Measurements from ENCODE around the gene PFKFB4.

DNA sequence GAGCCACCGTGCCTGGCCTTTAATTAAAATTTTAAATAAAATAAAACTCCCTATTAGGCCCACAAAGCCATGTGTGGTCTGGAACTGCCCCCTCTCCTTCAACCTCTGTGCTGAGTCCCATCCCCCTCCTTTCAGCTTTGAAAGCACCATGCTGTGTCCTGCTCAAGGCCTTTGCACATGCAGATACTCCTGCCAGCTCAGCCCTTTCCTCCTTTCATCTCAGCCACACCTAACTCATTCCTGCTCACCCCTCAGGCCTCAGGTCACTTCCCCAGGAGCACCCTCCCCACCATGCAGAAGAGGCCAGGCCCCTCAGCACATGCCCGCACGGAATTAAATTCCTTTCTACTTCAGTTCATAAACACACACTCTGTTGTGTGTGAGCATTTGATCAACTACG lies 82.0 kb downstream of the PFKFB4 start:
- TF ChIP-seq, protein P1, sequence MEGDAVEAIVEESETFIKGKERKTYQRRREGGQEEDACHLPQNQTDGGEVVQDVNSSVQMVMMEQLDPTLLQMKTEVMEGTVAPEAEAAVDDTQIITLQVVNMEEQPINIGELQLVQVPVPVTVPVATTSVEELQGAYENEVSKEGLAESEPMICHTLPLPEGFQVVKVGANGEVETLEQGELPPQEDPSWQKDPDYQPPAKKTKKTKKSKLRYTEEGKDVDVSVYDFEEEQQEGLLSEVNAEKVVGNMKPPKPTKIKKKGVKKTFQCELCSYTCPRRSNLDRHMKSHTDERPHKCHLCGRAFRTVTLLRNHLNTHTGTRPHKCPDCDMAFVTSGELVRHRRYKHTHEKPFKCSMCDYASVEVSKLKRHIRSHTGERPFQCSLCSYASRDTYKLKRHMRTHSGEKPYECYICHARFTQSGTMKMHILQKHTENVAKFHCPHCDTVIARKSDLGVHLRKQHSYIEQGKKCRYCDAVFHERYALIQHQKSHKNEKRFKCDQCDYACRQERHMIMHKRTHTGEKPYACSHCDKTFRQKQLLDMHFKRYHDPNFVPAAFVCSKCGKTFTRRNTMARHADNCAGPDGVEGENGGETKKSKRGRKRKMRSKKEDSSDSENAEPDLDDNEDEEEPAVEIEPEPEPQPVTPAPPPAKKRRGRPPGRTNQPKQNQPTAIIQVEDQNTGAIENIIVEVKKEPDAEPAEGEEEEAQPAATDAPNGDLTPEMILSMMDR (IDR thresholded peaks at IDR 0.05; ENCODE audit: low read depth, low read length): no peak
- TF ChIP-seq POLR2A (IDR thresholded peaks at IDR 0.05; ENCODE audit: extremely low read depth, insufficient read length) (no peak), MYC (IDR thresholded peaks at IDR 0.05; ENCODE audit: low read depth, low read length) (no peak)
- TF ChIP-seq, protein P2, sequence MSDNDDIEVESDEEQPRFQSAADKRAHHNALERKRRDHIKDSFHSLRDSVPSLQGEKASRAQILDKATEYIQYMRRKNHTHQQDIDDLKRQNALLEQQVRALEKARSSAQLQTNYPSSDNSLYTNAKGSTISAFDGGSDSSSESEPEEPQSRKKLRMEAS (IDR thresholded peaks at IDR 0.05; ENCODE audit: low read depth, low read length): no peak
